ENCODE measurements around the gene PABPC1L. TPM values are rescaled to one million over a fixed set of nuclear protein-coding genes. Genes with fewer than 3 reads are reported as not detected.

PABPC1L gene
- total RNA-seq, 1 donor from 2014 or later: 46.4 TPM

DNA sequence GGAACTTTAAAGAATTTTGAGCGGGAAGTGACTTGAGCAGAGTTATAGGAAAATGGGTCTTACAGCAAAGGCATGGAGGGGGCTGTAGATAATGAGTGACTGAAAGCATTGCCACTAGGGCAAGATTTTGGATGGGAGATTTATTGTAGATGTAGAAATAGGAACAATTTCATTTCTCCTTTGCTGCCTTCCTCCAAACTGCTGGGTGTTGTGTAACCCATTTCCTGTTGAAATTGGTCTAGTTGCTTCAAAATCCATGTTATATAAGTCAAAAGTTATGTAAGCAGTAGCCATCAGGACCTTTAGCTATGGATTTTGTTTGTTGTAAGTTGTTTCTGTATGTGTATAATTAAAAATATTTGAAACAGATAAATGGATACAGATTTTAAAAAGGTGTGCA lies 13.3 kb upstream of the PABPC1L start:
- peak overlapping the region; percentile 61 for H3K27ac ChIP-seq

DNA sequence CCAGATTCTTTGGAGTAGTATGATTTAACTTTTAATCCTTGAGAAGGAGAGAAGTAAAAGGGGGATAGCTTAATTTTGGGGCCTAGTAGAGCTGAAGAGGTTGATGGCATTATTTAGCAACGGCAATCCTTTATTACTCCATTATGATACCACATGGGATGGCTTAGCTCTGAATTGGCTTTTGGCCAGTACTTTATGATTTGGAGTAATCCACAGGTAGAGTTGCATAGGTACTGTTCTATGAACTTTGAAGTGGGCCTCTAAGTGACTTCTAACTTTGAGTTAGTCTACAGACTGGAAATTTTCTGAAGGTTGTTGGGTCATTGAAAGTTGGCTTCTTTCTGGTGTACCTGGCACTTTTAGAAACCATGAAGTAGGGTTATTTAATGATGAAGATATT lies 12.7 kb upstream of the PABPC1L start:
- no peak for TF ChIP-seq CTCF (IDR thresholded peaks at IDR 0.05)
- Histone ChIP-seq H3K4me1 (peaks cover 70% of the 10 kb centered on the region), H3K27ac (peak overlapping the region; percentile 61), H3K27me3 (no peaks in the 10 kb centered on the region), H3K9me3 (no peaks in the 10 kb centered on the region), H3K4me3 (no peak overlapping the region), H3K36me3 (peaks cover 11% of the 10 kb centered on the region)
- intact Hi-C loops (cut with DNase I): no loop called here
- no peak for ATAC-seq
- DNase-seq: no peak

More for the DNA sequence above, 13.3 kb upstream of the PABPC1L start:
- peaks cover 6% of the 10 kb centered on the region for H3K36me3 ChIP-seq
- TF ChIP-seq CTCF (IDR thresholded peaks at IDR 0.05): no peak
- DNase-seq (no peak), ATAC-seq (peak; percentile 53)
- H3K4me1 ChIP-seq: peaks cover 74% of the 10 kb centered on the region
- H3K4me3 ChIP-seq: no peak overlapping the region
- intact Hi-C loops (cut with DNase I): no loop called here
- H3K27me3 ChIP-seq: no peaks in the 10 kb centered on the region
- H3K9me3 ChIP-seq: no peaks in the 10 kb centered on the region

GRCh38 chr20:44900231-44900854 lies 9.5 kb upstream of the PABPC1L start:
- Histone ChIP-seq H3K4me3 (no peak overlapping the region), H3K36me3 (peaks cover 43% of the 10 kb centered on the region), H3K27ac (no peak overlapping the region), H3K9me3 (no peaks in the 10 kb centered on the region), H3K27me3 (no peaks in the 10 kb centered on the region), H3K4me1 (peaks cover 50% of the 10 kb centered on the region)
- no peak for TF ChIP-seq CTCF (IDR thresholded peaks at IDR 0.05)
- DNase-seq: no peak
- intact Hi-C loops (cut with DNase I): no loop called here
- ATAC-seq: peak; percentile 29

- Histone ChIP-seq H3K4me3 (no peak overlapping the region), H3K27ac (no peak overlapping the region), H3K36me3 (peaks cover 60% of the 10 kb centered on the region), H3K27me3 (no peaks in the 10 kb centered on the region), H3K4me1 (peaks cover 33% of the 10 kb centered on the region), H3K9me3 (no peaks in the 10 kb centered on the region)
- intact Hi-C loops (cut with DNase I): no loop called here
- no peak for DNase-seq
- ATAC-seq: no peak
- TF ChIP-seq CTCF (IDR thresholded peaks at IDR 0.05): no peak
These were observed 7.9 kb upstream of the PABPC1L start for GRCh38 chr20:44901974-44902373.

- H3K4me3 ChIP-seq: no peak overlapping the region
- no peak for DNase-seq
- H3K27me3 ChIP-seq: no peaks in the 10 kb centered on the region
- H3K9me3 ChIP-seq: no peaks in the 10 kb centered on the region
- H3K36me3 ChIP-seq: peaks cover 78% of the 10 kb centered on the region
- no peak for TF ChIP-seq CTCF (IDR thresholded peaks at IDR 0.05)
- H3K27ac ChIP-seq: no peak overlapping the region
- intact Hi-C loops (cut with DNase I): no loop called here
- peaks cover 10% of the 10 kb centered on the region for H3K4me1 ChIP-seq
- no peak for ATAC-seq
These were observed 5.5 kb upstream of the PABPC1L start for GRCh38 chr20:44904377-44904776.
